Epithelial cell of esophagus (primary cell): Measurements from ENCODE around the gene SPATA1.

ENCODE experiments used
- DNase-seq: peaks from one replicate; pipeline ENCODE4 v3.0.0; 2010; ENCODE audit warnings: low read depth
- H3K4me3 ChIP-seq: 2 replicates; pipeline ENCODE4 v1.5.1; 2011; ENCODE audit warnings: mild to moderate bottlenecking, low read length, control low read depth
- CTCF ChIP-seq: IDR thresholded peaks from 2 replicates; pipeline ENCODE4 v1.5.1; 2011; ENCODE audit warnings: low read depth, mild to moderate bottlenecking, low read length, control low read depth, inconsistent platforms; ENCODE audit not compliant: insufficient read depth; ENCODE audit errors: missing control alignments

Gene SPATA1

DNA sequence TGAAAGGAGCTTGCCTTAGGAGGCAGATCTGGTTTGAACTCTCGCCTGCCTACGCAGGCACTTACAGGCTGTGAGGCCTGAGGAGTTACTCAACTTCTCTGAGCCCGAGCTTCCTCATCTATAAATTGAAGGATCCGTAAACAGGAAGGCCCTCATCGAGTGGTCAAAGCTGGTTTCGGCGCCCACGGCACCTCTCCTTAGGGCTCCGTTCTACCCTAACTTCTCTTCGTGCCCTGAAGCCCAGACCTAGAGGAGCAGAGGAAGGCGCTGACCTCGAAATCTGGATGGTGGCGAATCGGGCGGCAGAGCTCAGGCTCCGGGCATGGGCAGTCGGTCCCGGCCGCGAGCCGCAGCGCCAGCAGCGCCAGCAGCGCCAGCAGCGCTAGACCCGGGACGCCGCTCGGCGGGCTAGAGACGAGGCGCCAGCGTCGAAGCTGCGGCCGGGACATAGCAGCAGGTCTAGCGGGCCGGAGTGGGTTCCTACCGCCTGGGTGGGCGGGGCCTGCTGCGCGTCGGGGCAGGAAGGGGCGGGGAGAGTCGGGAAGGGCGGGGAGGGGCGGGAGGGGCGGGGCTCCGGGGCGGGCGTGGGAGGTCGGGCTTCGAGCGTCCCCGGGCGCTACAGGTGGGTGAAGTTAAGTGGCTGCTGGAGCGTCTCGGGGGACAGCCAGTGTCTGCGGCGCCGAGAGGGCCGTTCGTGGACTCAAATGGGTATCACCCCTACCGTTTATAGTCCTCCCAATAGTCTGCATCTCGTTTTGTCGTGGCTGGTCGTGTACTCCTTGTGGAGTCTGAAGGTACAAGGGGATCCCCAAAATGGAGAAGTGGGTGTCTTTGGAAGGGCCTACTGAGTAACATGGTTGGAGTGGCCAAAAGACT is 68.0 kb downstream of the SPATA1 start, which contains the start of gene CTBS:
Gene CTBS, minus strand, starts transcription at position 474 of the 876 bp plus-strand sequence. Its CDS starts 25 bp downstream, at position 449.
- peak within 1 kb of the TSS; percentile 82 for H3K4me3 ChIP-seq
- no peak for TF ChIP-seq CTCF
- DNase-seq = peak; percentile 85

DNA sequence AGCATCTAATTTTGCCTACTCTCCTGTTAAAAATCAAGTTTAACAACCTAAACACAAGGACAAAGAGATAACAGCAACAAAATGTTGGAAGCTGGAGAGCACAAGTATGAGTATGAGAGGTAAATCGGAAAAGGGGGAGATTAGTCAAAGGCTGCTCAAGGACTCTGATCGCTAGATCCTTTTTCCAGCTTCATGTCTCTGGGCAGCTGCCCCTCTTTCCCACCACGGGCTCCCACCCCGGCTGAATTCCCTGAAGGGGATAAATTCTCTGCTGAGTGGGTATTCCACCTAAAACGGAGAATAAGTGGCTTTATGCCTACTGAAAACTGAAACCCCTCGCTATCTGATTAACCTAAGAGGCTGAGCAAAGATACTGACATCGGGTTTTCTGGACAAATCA is 68.8 kb downstream of the SPATA1 start:
- DNase-seq = no peak
- no peak for TF ChIP-seq CTCF
- H3K4me3 ChIP-seq = peak overlapping the region; percentile 82

- no peak for DNase-seq
- H3K4me3 ChIP-seq = no peak overlapping the region
- TF ChIP-seq CTCF = no peak
These were observed 75.5 kb downstream of the SPATA1 start for GRCh38 chr1:84581648-84582047.

DNA sequence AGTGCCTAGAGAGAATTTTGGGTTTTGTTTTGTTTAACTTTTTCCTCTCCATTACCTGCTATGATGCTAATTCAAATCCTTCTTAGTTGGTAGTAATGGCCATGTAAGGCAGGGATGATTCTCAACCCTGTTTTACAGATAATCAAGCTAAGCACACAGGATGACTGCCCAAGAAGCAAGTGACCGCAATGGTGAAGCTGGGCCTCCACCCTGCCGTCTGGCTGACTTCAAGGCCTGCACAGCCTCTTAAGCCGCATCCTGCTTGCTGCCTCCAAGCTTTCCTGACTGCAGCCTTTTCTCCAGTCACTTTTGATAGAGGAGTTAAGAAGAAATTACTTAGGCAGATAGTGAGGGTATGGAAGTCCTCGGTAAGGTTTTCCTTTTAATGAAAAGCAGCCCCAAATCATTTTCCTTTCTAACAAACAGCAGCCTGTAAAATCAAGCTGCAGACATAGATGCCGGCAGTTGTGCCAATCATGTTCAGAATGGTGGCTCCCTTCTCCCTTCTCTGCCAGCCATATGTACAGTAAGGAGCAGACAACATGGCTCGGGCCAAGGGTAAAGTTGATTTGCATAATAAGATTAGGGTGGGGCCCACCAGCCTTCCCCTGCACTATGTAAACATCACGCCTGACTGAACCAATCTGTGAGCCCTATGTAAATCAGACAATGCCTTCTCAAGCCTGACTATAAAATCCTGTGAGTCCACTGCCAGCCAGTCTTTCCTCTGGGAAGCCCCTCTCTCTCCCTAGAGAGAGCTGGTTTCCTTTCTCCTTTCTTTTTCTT is 76.8 kb downstream of the SPATA1 start:
- H3K4me3 ChIP-seq = no peak overlapping the region
- peak; percentile 39 for DNase-seq
- no peak for TF ChIP-seq CTCF

DNA sequence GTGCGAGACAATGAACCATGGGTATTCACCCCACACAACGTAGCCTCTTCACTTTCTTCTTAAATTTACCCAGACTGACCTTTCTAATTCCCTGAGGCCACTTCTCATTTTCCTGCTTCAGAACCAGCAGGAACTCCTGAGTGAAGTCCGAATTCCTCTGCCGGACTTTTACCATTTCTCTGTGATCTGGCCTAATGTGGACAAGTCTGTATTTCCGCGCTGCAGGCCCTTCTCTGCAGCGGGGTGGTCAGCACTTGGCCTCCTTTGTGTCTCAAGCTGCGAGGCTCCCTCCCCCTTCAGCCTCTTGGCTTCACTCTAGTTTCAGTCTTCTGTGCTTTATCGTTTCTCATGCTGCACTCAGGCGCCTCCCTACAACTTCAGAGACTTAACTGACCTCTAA is 77.5 kb downstream of the SPATA1 start:
- TF ChIP-seq CTCF = no peak
- DNase-seq = no peak
- H3K4me3 ChIP-seq = no peak overlapping the region

DNA sequence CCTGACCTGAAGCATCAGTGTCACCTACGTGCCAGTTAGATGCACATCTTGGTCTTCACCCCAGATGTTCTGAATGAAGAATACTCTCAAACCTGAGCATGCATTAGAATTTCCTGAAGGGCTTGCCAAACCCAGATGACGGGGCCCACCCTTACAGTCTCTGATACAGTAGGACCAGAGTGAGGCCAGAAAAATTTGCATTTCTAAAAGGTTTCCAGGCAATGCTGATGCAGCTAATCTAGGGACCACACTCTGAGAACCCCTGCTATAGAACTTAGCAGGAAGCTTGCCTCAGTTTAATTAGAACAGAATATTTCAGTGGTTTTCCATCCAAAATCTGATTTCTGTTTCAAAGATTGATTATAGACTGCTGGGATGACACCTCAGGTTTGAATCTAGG is 77.9 kb downstream of the SPATA1 start:
- no peak for DNase-seq
- TF ChIP-seq CTCF = no peak
- no peak overlapping the region for H3K4me3 ChIP-seq
